Thoracic aorta (tissue), 2 donors: ENCODE data around the gene SSR4. TPM values are rescaled to one million over a fixed set of nuclear protein-coding genes. Genes with fewer than 3 reads are reported as not detected.

ENCODE experiments used
- ATAC-seq: fragments of 150-250 bp; one replicate; pipeline ENCODE4 v1.8.0; 2017; ENCODE audit warnings: low read depth; ENCODE audit not compliant: insufficient number of reproducible peaks, low FRiP score
- DNase-seq: peaks from one replicate; pipeline ENCODE4 v3.0.0-alpha.2; 2020; ENCODE audit warnings: low spot score
- H3K27ac ChIP-seq, 2 donors: fragments of 200-600 bp; sonication (generic); 1 replicate in 1 of 2; 2 replicates in 1 of 2; pipeline ENCODE4 v1.5.1; 2016; ENCODE audit warnings: mild to moderate bottlenecking in 2 of 2, moderate library complexity in 2 of 2
- H3K27me3 ChIP-seq: fragments of 200-600 bp; sonication (generic); replicated peaks from 2 replicates; pipeline ENCODE4 v1.6.0; 2016; ENCODE audit warnings: mild to moderate bottlenecking; ENCODE audit not compliant: insufficient read depth
- H3K36me3 ChIP-seq: fragments of 200-600 bp; sonication (generic); one replicate; pipeline ENCODE4 v1.5.1; 2016
- H3K4me1 ChIP-seq, 2 donors: fragments of 200-600 bp; sonication (generic); 1 replicate in 1 of 2; 2 replicates in 1 of 2; pipeline versions ENCODE4 v1.5.1 to v1.6.0; 2016; ENCODE audit warnings: low read depth in 2 of 2, mild to moderate bottlenecking in 1 of 2; ENCODE audit not compliant: control insufficient read depth in 1 of 2
- H3K4me3 ChIP-seq: fragments of 200-600 bp; sonication (generic); 2 replicates; pipeline ENCODE4 v1.5.1; 2016; ENCODE audit warnings: mild to moderate bottlenecking
- H3K9me3 ChIP-seq: fragments of 200-600 bp; sonication (generic); 2 replicates; pipeline ENCODE4 v1.5.1; 2016
- CTCF ChIP-seq: fragments of 200-600 bp; sonication (generic); IDR thresholded peaks from one replicate; pipeline ENCODE4 v1.5.1; 2019; ENCODE audit warnings: antibody characterized with exemption
- total RNA-seq, 2 donors: library from RNA; depleted of rRNA; stranded (reverse); fragments of >200 nt; gene quantifications; one replicate each; pipeline versions ENCODE4 v1.1.0 to v1.2.3, GENCODE V29; 2016

The SSR4 gene
- total RNA-seq, 2 donors from 2014 or later = 103 to 299 TPM

GRCh38 chrX:153773741-153774575, 20.5 kb upstream of the SSR4 start:
- TF ChIP-seq CTCF = no peak
- H3K9me3 ChIP-seq = no peaks in the 10 kb centered on the region
- DNase-seq (no peak), ATAC-seq (no peak)
- H3K36me3 ChIP-seq = no peaks in the 10 kb centered on the region
- H3K4me1 ChIP-seq = no peaks in the 10 kb centered on the region
- no peak overlapping the region for H3K4me3 ChIP-seq
- H3K27me3 ChIP-seq = no peaks in the 10 kb centered on the region
- H3K27ac ChIP-seq = no peak overlapping the region

- TF ChIP-seq CTCF = no peak
- no peak for ATAC-seq
- DNase-seq = no peak
- Histone ChIP-seq H3K4me3 (no peak overlapping the region), H3K4me1 (no peaks in the 10 kb centered on the region), H3K27ac (no peak overlapping the region), H3K9me3 (no peaks in the 10 kb centered on the region), H3K36me3 (no peaks in the 10 kb centered on the region), H3K27me3 (no peaks in the 10 kb centered on the region)
Measured at GRCh38 chrX:153774576-153775292, 19.7 kb upstream of the SSR4 start.

GRCh38 chrX:153775293-153776119, 19.0 kb upstream of the SSR4 start:
- DNase-seq (no peak), ATAC-seq (no peak)
- Histone ChIP-seq H3K9me3 (no peaks in the 10 kb centered on the region), H3K4me1 (peaks cover 0 to 5% of the 10 kb centered on the region in 2 donors), H3K27ac (no peak overlapping the region), H3K36me3 (no peaks in the 10 kb centered on the region), H3K4me3 (no peak overlapping the region), H3K27me3 (no peaks in the 10 kb centered on the region)
- TF ChIP-seq CTCF = no peak

- no peak overlapping the region for H3K27ac ChIP-seq
- H3K4me3 ChIP-seq = no peak overlapping the region
- no peak for ATAC-seq
- no peaks in the 10 kb centered on the region for H3K27me3 ChIP-seq
- no peak for TF ChIP-seq CTCF
- H3K4me1 ChIP-seq = peaks cover 0 to 11% of the 10 kb centered on the region in 2 donors
- no peaks in the 10 kb centered on the region for H3K9me3 ChIP-seq
- no peaks in the 10 kb centered on the region for H3K36me3 ChIP-seq
- DNase-seq = no peak
Measured at GRCh38 chrX:153776120-153776599, 18.3 kb upstream of the SSR4 start.
